ENCODE data around the gene NATD1. TPM values are rescaled to one million over a fixed set of nuclear protein-coding genes. Genes with fewer than 3 reads are reported as not detected.

NATD1 gene
- total and polyA plus RNA-seq, 9 of the 15 experiments (the other 6 are each of a cell fraction or from before 2014, with no cell fraction given): 0.24 to 5.4 (median 1.6) TPM

DNA sequence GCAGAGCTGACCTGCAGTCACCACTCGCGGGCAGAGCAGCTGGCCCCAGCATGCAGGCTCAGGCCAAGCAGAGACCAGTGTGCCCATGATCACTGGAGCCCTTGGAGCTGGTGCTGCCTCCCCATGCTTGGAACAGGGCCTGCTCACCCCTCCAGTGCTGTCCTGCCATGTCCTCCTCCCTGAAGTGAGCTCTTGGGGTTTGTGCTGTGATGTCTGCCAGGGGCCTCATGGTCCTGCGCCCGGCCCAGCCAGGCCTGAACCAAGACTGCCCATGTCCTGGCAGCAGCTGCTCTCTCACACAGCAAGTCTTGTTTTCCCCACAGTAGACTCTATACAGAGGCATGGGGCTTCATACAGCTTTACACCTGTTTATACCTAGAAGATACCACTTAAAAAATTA lies 63.8 kb downstream of the NATD1 start:
- in situ Hi-C loops (cut with MboI): no loop called here
- FAIRE-seq (no peak), ATAC-seq (no peak), DNase-seq (ENCODE audit: extremely low read depth in 1 of 4, low spot score in 3 of 4) (no peak)
- CTCF ChIA-PET (ENCODE audit: low intra/inter-chr PET ratio): no interaction called here
- H3K9me1 ChIP-seq (ENCODE audit: control insufficient read depth, insufficient read depth, low read length): no peaks in the 10 kb centered on the region
- H3K4me3 ChIP-seq: no peak overlapping the region
- no peaks in the 10 kb centered on the region for H3K27me3 ChIP-seq (ENCODE audit: control insufficient read depth in 2 of 2, insufficient read depth in 2 of 2, low read length in 2 of 2)
- no peaks in the 10 kb centered on the region for H3K4me1 ChIP-seq (replicated peaks in 1 of 2; ENCODE audit: control insufficient read depth in 2 of 2, insufficient read depth in 2 of 2, low read length in 2 of 2)
- H3K4me2 ChIP-seq (ENCODE audit: insufficient read depth, low read length): no peak overlapping the region
- intact Hi-C loops (cut with micrococcal nuclease): no loop called here
- WGBS (ENCODE audit: insufficient coverage, low coverage, missing lambda C conversion rate): 100% methylated on average over 4 of the region's 4 CpGs
- H3K9ac ChIP-seq (ENCODE audit: insufficient read depth in 1 of 2, low read depth in 2 of 2, low read length in 2 of 2): no peak overlapping the region
- no peaks in the 10 kb centered on the region for H3K79me2 ChIP-seq (ENCODE audit: control insufficient read depth, insufficient read depth, low read length)
- no TSS peak for BruUV-seq (replicated peaks)
- no peaks in the 10 kb centered on the region for H4K20me1 ChIP-seq (replicated peaks; ENCODE audit: control insufficient read depth, insufficient read depth, low read length)
- H2AFZ ChIP-seq (ENCODE audit: low read depth, low read length): no peak overlapping the region
- peaks cover 6% of the 10 kb centered on the region; the same call in 1 of the 3 replicates for H3K36me3 ChIP-seq (ENCODE audit: control insufficient read depth, insufficient read depth, low read length)
- no peaks in the 10 kb centered on the region for H3K9me3 ChIP-seq (replicated peaks; ENCODE audit: control insufficient read depth, insufficient read depth, low read depth, low read length)
- POLR2A ChIA-PET: interaction anchor here (0.6 kb wide), 1 partner anchor 60 kb away, joined by 3 read pairs; no protein-coding TSS in a partner anchor
- no peak overlapping the region for H3K27ac ChIP-seq (ENCODE audit: extremely low read depth, low read depth, low read length)
- no peak for TF ChIP-seq TGIF2 (CRISPR knock-in tag; IDR thresholded peaks at IDR 0.05)
- TF ChIP-seq, protein P1, sequence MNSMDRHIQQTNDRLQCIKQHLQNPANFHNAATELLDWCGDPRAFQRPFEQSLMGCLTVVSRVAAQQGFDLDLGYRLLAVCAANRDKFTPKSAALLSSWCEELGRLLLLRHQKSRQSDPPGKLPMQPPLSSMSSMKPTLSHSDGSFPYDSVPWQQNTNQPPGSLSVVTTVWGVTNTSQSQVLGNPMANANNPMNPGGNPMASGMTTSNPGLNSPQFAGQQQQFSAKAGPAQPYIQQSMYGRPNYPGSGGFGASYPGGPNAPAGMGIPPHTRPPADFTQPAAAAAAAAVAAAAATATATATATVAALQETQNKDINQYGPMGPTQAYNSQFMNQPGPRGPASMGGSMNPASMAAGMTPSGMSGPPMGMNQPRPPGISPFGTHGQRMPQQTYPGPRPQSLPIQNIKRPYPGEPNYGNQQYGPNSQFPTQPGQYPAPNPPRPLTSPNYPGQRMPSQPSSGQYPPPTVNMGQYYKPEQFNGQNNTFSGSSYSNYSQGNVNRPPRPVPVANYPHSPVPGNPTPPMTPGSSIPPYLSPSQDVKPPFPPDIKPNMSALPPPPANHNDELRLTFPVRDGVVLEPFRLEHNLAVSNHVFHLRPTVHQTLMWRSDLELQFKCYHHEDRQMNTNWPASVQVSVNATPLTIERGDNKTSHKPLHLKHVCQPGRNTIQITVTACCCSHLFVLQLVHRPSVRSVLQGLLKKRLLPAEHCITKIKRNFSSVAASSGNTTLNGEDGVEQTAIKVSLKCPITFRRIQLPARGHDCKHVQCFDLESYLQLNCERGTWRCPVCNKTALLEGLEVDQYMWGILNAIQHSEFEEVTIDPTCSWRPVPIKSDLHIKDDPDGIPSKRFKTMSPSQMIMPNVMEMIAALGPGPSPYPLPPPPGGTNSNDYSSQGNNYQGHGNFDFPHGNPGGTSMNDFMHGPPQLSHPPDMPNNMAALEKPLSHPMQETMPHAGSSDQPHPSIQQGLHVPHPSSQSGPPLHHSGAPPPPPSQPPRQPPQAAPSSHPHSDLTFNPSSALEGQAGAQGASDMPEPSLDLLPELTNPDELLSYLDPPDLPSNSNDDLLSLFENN (IDR thresholded peaks at IDR 0.05; ENCODE audit: low read depth in 2 of 2, low read length in 2 of 2): no peak
- TF ChIP-seq ZFP30 (CRISPR knock-in tag; IDR thresholded peaks at IDR 0.05; ENCODE audit: borderline replicate concordance): no peak
- no peak for TF ChIP-seq NCOR1 (IDR thresholded peaks at IDR 0.05)
- no peak for TF ChIP-seq NR1H2 (CRISPR knock-in tag; IDR thresholded peaks at IDR 0.05)
- TF ChIP-seq NFE2 (IDR thresholded peaks at IDR 0.05; ENCODE audit: low read depth): no peak
- TF ChIP-seq, protein P2, sequence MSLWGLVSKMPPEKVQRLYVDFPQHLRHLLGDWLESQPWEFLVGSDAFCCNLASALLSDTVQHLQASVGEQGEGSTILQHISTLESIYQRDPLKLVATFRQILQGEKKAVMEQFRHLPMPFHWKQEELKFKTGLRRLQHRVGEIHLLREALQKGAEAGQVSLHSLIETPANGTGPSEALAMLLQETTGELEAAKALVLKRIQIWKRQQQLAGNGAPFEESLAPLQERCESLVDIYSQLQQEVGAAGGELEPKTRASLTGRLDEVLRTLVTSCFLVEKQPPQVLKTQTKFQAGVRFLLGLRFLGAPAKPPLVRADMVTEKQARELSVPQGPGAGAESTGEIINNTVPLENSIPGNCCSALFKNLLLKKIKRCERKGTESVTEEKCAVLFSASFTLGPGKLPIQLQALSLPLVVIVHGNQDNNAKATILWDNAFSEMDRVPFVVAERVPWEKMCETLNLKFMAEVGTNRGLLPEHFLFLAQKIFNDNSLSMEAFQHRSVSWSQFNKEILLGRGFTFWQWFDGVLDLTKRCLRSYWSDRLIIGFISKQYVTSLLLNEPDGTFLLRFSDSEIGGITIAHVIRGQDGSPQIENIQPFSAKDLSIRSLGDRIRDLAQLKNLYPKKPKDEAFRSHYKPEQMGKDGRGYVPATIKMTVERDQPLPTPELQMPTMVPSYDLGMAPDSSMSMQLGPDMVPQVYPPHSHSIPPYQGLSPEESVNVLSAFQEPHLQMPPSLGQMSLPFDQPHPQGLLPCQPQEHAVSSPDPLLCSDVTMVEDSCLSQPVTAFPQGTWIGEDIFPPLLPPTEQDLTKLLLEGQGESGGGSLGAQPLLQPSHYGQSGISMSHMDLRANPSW (CRISPR knock-in tag; IDR thresholded peaks at IDR 0.05): no peak
- no peak for TF ChIP-seq CLOCK (CRISPR knock-in tag; IDR thresholded peaks at IDR 0.05; ENCODE audit: borderline replicate concordance)
- TF ChIP-seq ZKSCAN3 (CRISPR knock-in tag; IDR thresholded peaks at IDR 0.05): no peak
- TF ChIP-seq ADNP (tag; IDR thresholded peaks at IDR 0.05): no peak
- TF ChIP-seq ZNF232 (CRISPR knock-in tag; IDR thresholded peaks at IDR 0.05): no peak
- no peak for TF ChIP-seq KLF6 (CRISPR knock-in tag; IDR thresholded peaks at IDR 0.05; ENCODE audit: borderline replicate concordance)
- TF ChIP-seq ZC3H11A (IDR thresholded peaks at IDR 0.05; ENCODE audit: low read depth, low read length): no peak
- no peak for TF ChIP-seq NR2C1 (IDR thresholded peaks at IDR 0.05)
- TF ChIP-seq NR2C1 (tag; IDR thresholded peaks at IDR 0.05): no peak
- TF ChIP-seq ZBTB7A (IDR thresholded peaks at IDR 0.05; ENCODE audit: borderline replicate concordance, control insufficient read depth, low read depth, low read length): no peak

All from K562 (cell line).